Right lobe of liver (tissue), 4 donors: ENCODE results near the gene NRXN3.

Experiments
- POLR2A ChIP-seq: fragments of 450-650 bp; IDR thresholded peaks from one replicate; pipeline ENCODE4 v1.6.1; 2017; ENCODE audit warnings: antibody characterized with exemption, mild to moderate bottlenecking
- TF ChIP-seq, protein P1 (sequence below), 4 donors: fragments of 200-600 bp in 3 of 4; fragments of 450-650 bp in 1 of 4; IDR thresholded peaks; one replicate each; pipeline versions ENCODE4 v1.5.1 to v1.8.0; 2016 to 2022; ENCODE audit warnings: antibody characterized with exemption in 4 of 4, mild to moderate bottlenecking in 2 of 4
- donor health status: DM: no; HTN: no; CAD: no.
- donor health status: DM: no; HTN: no; CAD: no.
- donor health status: DM: no; HTN: yes; CAD: no.

DNA sequence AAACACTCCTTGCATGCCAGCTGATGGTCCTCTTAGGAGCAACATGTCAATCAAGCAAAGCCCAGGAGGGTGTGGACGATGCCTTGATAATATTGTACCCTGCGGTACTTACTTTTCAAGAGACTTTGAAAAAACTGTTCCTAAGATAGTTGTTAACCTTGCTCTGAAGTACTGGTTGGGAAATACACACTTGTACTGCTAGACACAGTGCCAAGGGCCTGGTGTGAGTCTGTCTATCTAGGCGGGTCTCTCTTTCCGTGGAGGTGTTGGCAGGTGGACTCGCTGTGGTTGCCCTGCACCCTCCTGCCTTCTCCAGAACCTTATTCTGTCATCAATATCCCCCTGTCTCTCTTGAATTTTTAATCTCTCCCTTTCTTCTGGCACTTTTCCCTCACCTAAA, 189.4 kb downstream of the NRXN3 start:
- TF ChIP-seq, protein P1, sequence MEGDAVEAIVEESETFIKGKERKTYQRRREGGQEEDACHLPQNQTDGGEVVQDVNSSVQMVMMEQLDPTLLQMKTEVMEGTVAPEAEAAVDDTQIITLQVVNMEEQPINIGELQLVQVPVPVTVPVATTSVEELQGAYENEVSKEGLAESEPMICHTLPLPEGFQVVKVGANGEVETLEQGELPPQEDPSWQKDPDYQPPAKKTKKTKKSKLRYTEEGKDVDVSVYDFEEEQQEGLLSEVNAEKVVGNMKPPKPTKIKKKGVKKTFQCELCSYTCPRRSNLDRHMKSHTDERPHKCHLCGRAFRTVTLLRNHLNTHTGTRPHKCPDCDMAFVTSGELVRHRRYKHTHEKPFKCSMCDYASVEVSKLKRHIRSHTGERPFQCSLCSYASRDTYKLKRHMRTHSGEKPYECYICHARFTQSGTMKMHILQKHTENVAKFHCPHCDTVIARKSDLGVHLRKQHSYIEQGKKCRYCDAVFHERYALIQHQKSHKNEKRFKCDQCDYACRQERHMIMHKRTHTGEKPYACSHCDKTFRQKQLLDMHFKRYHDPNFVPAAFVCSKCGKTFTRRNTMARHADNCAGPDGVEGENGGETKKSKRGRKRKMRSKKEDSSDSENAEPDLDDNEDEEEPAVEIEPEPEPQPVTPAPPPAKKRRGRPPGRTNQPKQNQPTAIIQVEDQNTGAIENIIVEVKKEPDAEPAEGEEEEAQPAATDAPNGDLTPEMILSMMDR (IDR thresholded peaks at IDR 0.05): no peak
- no peak for TF ChIP-seq POLR2A
